OCI-LY7 (cell line): ENCODE results near the gene MACROD1. TPM values are rescaled to one million over a fixed set of nuclear protein-coding genes. Genes with fewer than 3 reads are reported as not detected.

Experiments
- BruUV-seq: library from RNA; stranded (reverse); fragments of 400-500 nt; replicated peaks from 2 replicates; lab custom pipeline; 2021; lab: Mats Ljungman, UMichigan
- CTCF ChIA-PET: fragments of 300-600 bp; sonication (Branson Sonifier 250); formaldehyde crosslinking; loops from one replicate; lab custom pipeline; 2022; ENCODE audit warnings: antibody characterized with exemption; ENCODE audit not compliant: unreplicated experiment; lab: Charles Lee
- POLR2A ChIA-PET: fragments of 300-600 bp; sonication (Branson Sonifier 250); formaldehyde crosslinking; loops from one replicate; lab custom pipeline; 2022; ENCODE audit warnings: antibody characterized with exemption; lab: Charles Lee
- DNase-seq: peaks from one replicate; pipeline ENCODE4 v3.0.0-alpha.2; 2015; ENCODE audit warnings: low spot score
- H2AFZ ChIP-seq: fragments of 200-600 bp; sonication (generic), shearing (Covaris generic); 2 replicates; pipeline ENCODE4 v1.6.1; 2014; ENCODE audit warnings: mild to moderate bottlenecking, antibody characterized with exemption, low read length, moderate library complexity
- H3K27ac ChIP-seq: fragments of 200-600 bp; sonication (generic); 2 replicates; pipeline ENCODE4 v1.5.1; 2014; ENCODE audit warnings: mixed run types, low read depth, mild to moderate bottlenecking, moderate library complexity, low read length, inconsistent platforms; ENCODE audit not compliant: poor library complexity, severe bottlenecking
- H3K36me3 ChIP-seq: fragments of 200-600 bp; sonication (generic); 2 replicates; pipeline ENCODE4 v1.6.1; 2014; ENCODE audit warnings: mild to moderate bottlenecking, antibody characterized with exemption, low read length, moderate library complexity, mixed read lengths; ENCODE audit not compliant: insufficient read depth
- H3K4me1 ChIP-seq: fragments of 200-600 bp; sonication (generic); 2 replicates; pipeline ENCODE4 v1.5.1; 2014; ENCODE audit warnings: mild to moderate bottlenecking, low read length; ENCODE audit not compliant: insufficient read depth, poor library complexity, severe bottlenecking
- H3K4me2 ChIP-seq: fragments of 200-600 bp; sonication (generic); 2 replicates; pipeline ENCODE4 v1.6.1; 2014; ENCODE audit warnings: mild to moderate bottlenecking, low read length
- H3K4me3 ChIP-seq: fragments of 200-600 bp; sonication (generic); 2 replicates; pipeline ENCODE4 v1.5.1; 2014; ENCODE audit warnings: mild to moderate bottlenecking, low read depth, low read length; ENCODE audit not compliant: poor library complexity, severe bottlenecking
- H3K79me2 ChIP-seq: fragments of 200-600 bp; sonication (generic); 2 replicates; pipeline ENCODE4 v1.6.1; 2016; ENCODE audit warnings: low read depth, mild to moderate bottlenecking, low read length, moderate library complexity, mixed read lengths; ENCODE audit not compliant: insufficient read depth
- H3K9me2 ChIP-seq: fragments of 200-600 bp; sonication (generic); 2 replicates; pipeline ENCODE4 v1.6.1; 2016; ENCODE audit warnings: mild to moderate bottlenecking, low read length, mixed read lengths; ENCODE audit not compliant: insufficient read depth
- H3K9me3 ChIP-seq: fragments of 200-600 bp; sonication (generic); 2 replicates; pipeline ENCODE4 v1.6.1; 2014; ENCODE audit warnings: mild to moderate bottlenecking, mixed run types, low read length, mixed read lengths
- H4K20me1 ChIP-seq: fragments of 200-600 bp; sonication (generic); 2 replicates; pipeline ENCODE4 v1.6.1; 2014; ENCODE audit warnings: mild to moderate bottlenecking, antibody characterized with exemption, low read length, moderate library complexity, mixed read lengths; ENCODE audit not compliant: insufficient read depth
- CTCF ChIP-seq: fragments of 200-600 bp; sonication (generic); conservative IDR thresholded peaks from 2 replicates; pipeline ENCODE4 v1.5.1; 2014; ENCODE audit warnings: mild to moderate bottlenecking, antibody characterized with exemption, low read length, moderate library complexity, mixed read lengths
- EZH2phosphoT487 ChIP-seq: fragments of 200-600 bp; sonication (generic); IDR thresholded peaks from 2 replicates; pipeline ENCODE4 v1.6.1; 2018; ENCODE audit warnings: low read depth, borderline replicate concordance, mild to moderate bottlenecking, mixed run types, antibody characterized with exemption, low read length, moderate library complexity, mixed read lengths
- intact Hi-C: fragments of 100-400 bp; cut with micrococcal nuclease; formaldehyde crosslinking; loops from one replicate; pipeline ENCODE4 v1.10.0; 2022; ENCODE audit not compliant: unreplicated experiment
- total RNA-seq, 2 experiments: library from RNA; depleted of rRNA in 1 of 2; stranded (reverse); fragments of >200 nt in 1 of 2; shearing (Covaris generic) in 1 of 2; gene quantifications; 2 replicates each; pipeline ENCODE4 v1.2.3, GENCODE V29; 2014 to 2022

MACROD1 gene
- total RNA-seq, 2 experiments from 2014 or later = 14.7 to 25.4 TPM

DNA sequence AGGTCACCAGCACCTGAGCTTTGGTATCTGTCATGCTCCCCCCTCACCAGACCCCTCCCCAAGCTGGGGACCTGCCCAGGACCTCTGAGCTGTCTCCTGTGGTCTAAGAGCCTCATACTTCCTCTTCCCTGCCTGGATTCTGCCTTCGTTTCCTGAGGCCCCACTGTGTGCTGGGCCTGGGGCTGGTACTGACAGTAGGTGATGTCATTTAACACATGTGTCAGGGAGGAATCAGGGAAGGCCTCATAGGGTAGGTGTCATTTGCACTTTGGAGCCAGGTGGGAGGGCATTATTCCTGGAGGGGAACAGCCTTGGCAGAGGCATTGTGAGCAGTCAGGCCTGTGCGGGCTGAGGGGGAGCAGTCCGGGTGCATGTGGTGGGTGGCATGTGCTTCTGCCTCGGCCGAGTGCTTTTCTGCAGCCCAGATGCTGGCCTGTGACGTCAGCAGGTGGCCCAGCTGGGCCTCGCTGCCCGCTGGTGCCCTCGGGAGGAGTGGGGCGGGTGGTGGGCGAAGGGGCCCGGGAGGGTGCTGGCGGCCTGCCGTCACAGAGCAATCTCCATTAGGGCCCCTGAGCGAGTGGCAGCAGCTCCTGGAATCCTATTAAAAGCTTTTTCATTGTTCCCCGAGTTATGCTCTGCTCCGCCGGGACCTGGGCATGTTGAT lies 121.1 kb downstream of the MACROD1 start:
- no peak overlapping the region for H2AFZ ChIP-seq
- H3K4me2 ChIP-seq = no peak overlapping the region
- ChIA-PET POLR2A (no interaction called here), CTCF (no interaction called here)
- H3K9me2 ChIP-seq = no peaks in the 10 kb centered on the region
- no peaks in the 10 kb centered on the region for H3K9me3 ChIP-seq
- H3K79me2 ChIP-seq = no peaks in the 10 kb centered on the region
- H3K36me3 ChIP-seq = no peaks in the 10 kb centered on the region
- DNase-seq = no peak
- H3K4me3 ChIP-seq = no peak overlapping the region
- TF ChIP-seq EZH2phosphoT487 = no peak
- no peak for TF ChIP-seq CTCF
- intact Hi-C loops = no loop called here
- no TSS peak for BruUV-seq
- H4K20me1 ChIP-seq = no peaks in the 10 kb centered on the region
- H3K4me1 ChIP-seq = no peaks in the 10 kb centered on the region
- no peak overlapping the region for H3K27ac ChIP-seq

DNA sequence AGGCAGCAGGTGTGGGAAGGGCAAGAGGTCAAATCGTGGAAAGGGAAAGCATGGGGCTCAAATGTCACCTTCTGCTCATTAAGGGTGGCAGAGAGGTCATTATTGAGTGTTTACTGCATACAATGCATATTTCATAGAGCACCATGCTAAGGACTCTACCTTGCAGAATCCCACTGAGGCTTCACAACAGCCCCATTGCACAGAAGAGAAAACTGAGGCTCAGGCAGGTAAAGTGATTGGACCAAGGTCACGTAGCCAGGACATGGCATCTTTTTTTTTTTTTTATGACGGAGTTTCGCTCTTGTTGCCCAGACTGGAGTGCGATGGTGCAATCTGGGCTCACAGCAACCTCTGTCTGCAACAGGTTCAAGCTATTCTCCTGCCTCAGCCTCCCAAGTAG lies 122.4 kb downstream of the MACROD1 start:
- Histone ChIP-seq H3K4me1 (no peaks in the 10 kb centered on the region), H3K27ac (no peak overlapping the region), H2AFZ (no peak overlapping the region), H3K4me3 (no peak overlapping the region), H3K79me2 (no peaks in the 10 kb centered on the region), H3K4me2 (no peak overlapping the region), H3K9me2 (no peaks in the 10 kb centered on the region), H4K20me1 (no peaks in the 10 kb centered on the region), H3K9me3 (no peaks in the 10 kb centered on the region), H3K36me3 (no peaks in the 10 kb centered on the region)
- ChIA-PET POLR2A (no interaction called here), CTCF (no interaction called here)
- intact Hi-C loops = no loop called here
- BruUV-seq = no TSS peak
- TF ChIP-seq CTCF (no peak), EZH2phosphoT487 (no peak)
- no peak for DNase-seq

- intact Hi-C loops = no loop called here
- no peaks in the 10 kb centered on the region for H3K9me3 ChIP-seq
- H3K4me2 ChIP-seq = no peak overlapping the region
- no peaks in the 10 kb centered on the region for H3K9me2 ChIP-seq
- no peaks in the 10 kb centered on the region for H3K4me1 ChIP-seq
- BruUV-seq = no TSS peak
- ChIA-PET POLR2A (no interaction called here), CTCF (interaction anchor here (0.6 kb wide), 1 partner anchor 41 kb away, joined by 3 read pairs; no protein-coding TSS in a partner anchor)
- H2AFZ ChIP-seq = no peak overlapping the region
- no peak for DNase-seq
- no peaks in the 10 kb centered on the region for H3K36me3 ChIP-seq
- no peaks in the 10 kb centered on the region for H3K79me2 ChIP-seq
- H3K27ac ChIP-seq = no peak overlapping the region
- TF ChIP-seq EZH2phosphoT487 (no peak), CTCF (no peak)
- H4K20me1 ChIP-seq = no peaks in the 10 kb centered on the region
- H3K4me3 ChIP-seq = no peak overlapping the region
Observed at GRCh38 chr11:64042301-64042700, 123.6 kb downstream of the MACROD1 start.
